Duodenal mucosa (tissue), 2 donors: ENCODE data around the gene AMPH.

ENCODE experiments used
- H3K27ac ChIP-seq: one replicate; pipeline ENCODE4 v1.7.0; 2013; ENCODE audit warnings: low read depth, low read length
- H3K27me3 ChIP-seq, 2 donors: one replicate each; pipeline ENCODE4 v1.7.0; 2013; ENCODE audit warnings: low read length in 2 of 2, control low read depth in 1 of 2; ENCODE audit not compliant: insufficient read depth in 2 of 2, control insufficient read depth in 1 of 2
- H3K36me3 ChIP-seq, 2 donors: one replicate each; pipeline ENCODE4 v1.7.0; 2013; ENCODE audit warnings: low read length in 2 of 2, control low read depth in 1 of 2; ENCODE audit not compliant: insufficient read depth in 2 of 2, control insufficient read depth in 1 of 2
- H3K4me1 ChIP-seq, 2 donors: one replicate each; pipeline ENCODE4 v1.7.0; 2013; ENCODE audit warnings: low read length in 2 of 2, control low read depth in 1 of 2; ENCODE audit not compliant: insufficient read depth in 2 of 2, control insufficient read depth in 1 of 2
- H3K4me3 ChIP-seq, 2 donors: one replicate each; pipeline ENCODE4 v1.7.0; 2013; ENCODE audit warnings: low read length in 2 of 2, low read depth in 1 of 2
- H3K9ac ChIP-seq, 2 donors: one replicate each; pipeline ENCODE4 v1.7.0; 2013; ENCODE audit warnings: low read length in 2 of 2, low read depth in 1 of 2
- H3K9me3 ChIP-seq, 2 donors: one replicate each; pipeline ENCODE4 v1.7.0; 2013; ENCODE audit warnings: low read length in 2 of 2, control low read depth in 1 of 2; ENCODE audit not compliant: control insufficient read depth in 1 of 2

Gene AMPH

DNA sequence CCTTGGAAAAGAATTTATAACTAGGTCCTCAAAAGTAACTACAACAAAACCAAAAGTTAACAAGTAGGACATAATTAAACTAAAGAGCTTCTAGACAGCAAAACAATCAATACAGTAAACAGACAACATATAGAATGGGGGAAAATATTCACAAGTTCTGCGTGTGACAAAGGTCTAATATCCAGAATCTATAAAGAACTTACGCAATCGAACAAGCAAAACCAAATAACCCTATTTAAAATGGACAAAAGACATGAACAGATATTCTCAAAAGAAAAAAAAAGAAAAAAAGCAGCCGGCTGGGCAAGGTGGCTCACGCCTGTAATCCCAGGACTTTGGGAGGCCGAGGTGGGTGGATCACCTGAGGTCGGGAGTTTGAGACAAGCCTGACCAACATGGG lies 33.8 kb upstream of the AMPH start:
- no peak overlapping the region for H3K9ac ChIP-seq
- no peaks in the 10 kb centered on the region for H3K9me3 ChIP-seq
- H3K27me3 ChIP-seq, result no peaks in the 10 kb centered on the region
- no peaks in the 10 kb centered on the region for H3K36me3 ChIP-seq
- no peaks in the 10 kb centered on the region for H3K4me1 ChIP-seq
- no peak overlapping the region for H3K4me3 ChIP-seq
- no peak overlapping the region for H3K27ac ChIP-seq

DNA sequence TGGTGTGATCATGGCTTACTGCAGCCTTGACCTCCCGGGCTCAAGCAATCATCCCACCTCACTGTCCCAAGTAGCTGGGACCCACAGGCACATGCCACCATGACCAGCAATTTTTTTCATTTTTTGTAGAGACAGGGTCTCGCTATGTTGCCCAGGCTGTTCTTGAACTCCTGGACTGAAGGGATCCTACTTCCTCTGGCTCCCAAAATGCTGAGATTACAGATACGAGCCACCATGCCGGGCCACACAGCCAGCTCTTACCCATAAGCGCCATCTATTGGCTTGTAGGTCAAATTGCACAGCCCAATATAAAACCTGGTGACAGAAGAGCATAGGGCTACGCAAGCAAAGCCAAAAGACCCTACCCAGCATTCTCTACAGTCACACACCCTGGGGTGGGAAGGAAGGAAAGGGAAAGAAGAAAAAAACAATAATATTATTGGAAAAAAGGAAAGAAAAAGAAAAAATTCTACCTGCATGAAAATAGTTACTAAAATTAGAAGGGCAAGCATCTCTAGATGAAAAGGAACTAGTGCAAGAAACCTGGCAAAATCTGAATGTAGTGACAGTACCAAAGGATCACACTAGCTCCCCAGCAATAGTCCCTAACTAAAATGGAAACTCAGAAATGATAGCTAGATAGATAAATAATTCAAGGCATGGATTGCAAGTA lies 29.4 kb upstream of the AMPH start:
- Histone ChIP-seq H3K27me3 (no peaks in the 10 kb centered on the region), H3K4me1 (no peaks in the 10 kb centered on the region), H3K36me3 (no peaks in the 10 kb centered on the region), H3K4me3 (no peak overlapping the region), H3K9me3 (no peaks in the 10 kb centered on the region), H3K27ac (no peak overlapping the region), H3K9ac (no peak overlapping the region)

DNA sequence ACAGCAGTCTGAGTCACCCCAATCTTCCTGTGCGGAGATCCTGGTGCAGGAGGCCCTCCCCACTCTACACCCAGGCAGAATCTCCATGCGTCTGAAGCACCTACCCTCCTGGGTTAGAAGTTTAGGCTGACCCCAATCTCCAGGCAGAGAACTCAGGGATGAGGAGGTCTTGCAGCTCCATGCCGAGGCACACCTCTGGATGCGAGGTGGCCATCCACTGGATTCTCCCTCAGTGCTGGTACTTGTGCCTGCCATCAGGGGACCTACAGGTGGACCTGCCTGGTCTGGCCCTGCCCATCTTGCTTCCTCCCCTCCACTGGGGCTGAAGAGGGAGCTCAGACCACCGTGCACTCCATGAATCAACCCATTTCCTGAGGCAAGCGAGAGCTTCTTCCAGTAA lies 28.8 kb upstream of the AMPH start:
- H3K27ac ChIP-seq, result no peak overlapping the region
- no peaks in the 10 kb centered on the region for H3K4me1 ChIP-seq
- H3K9ac ChIP-seq, result no peak overlapping the region
- no peaks in the 10 kb centered on the region for H3K9me3 ChIP-seq
- H3K27me3 ChIP-seq, result no peaks in the 10 kb centered on the region
- no peak overlapping the region for H3K4me3 ChIP-seq
- no peaks in the 10 kb centered on the region for H3K36me3 ChIP-seq

DNA sequence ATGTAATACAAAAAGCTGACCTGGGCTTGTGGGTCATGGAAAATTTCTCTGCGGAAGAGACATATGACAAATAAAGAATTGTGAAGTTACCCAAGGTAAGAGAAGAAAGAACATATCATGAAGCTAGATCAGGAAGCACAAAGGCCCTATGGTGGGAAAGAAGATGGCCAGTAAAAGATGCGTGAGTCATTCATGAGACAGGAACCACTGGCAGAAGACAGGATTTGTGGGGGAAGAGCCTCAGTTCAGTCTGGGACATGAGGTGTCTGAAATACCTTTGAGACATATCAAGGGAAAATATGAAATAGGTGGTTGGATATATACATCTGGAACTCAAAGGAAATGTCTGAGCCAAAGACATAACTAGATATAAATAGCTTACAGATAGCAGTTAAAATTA lies 27.7 kb upstream of the AMPH start:
- H3K36me3 ChIP-seq, result no peaks in the 10 kb centered on the region
- H3K9ac ChIP-seq, result no peak overlapping the region
- no peak overlapping the region for H3K27ac ChIP-seq
- H3K4me3 ChIP-seq, result no peak overlapping the region
- H3K9me3 ChIP-seq, result no peaks in the 10 kb centered on the region
- no peaks in the 10 kb centered on the region for H3K27me3 ChIP-seq
- no peaks in the 10 kb centered on the region for H3K4me1 ChIP-seq

DNA sequence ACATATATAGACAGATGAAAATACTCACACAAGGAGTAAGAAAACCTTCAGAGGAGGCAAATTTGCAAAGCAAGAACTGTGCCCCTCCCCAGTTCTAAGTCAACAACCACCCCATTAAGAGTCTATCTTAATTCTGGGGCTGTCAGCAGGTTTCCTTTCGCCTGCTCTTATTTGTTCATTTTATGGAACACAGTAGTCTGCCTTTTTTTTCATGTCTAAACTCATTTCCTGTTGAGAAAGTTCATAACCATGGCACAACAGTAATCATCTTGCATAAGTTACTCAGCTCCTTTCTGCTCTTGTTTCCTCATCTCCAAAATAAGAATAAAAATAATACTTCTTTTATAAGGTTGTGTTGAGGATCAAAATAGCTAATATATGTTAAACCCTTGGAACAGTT lies 25.8 kb upstream of the AMPH start:
- no peak overlapping the region for H3K27ac ChIP-seq
- H3K4me1 ChIP-seq, result no peaks in the 10 kb centered on the region
- no peaks in the 10 kb centered on the region for H3K36me3 ChIP-seq
- H3K9ac ChIP-seq, result no peak overlapping the region
- no peaks in the 10 kb centered on the region for H3K9me3 ChIP-seq
- no peak overlapping the region for H3K4me3 ChIP-seq
- no peaks in the 10 kb centered on the region for H3K27me3 ChIP-seq

DNA sequence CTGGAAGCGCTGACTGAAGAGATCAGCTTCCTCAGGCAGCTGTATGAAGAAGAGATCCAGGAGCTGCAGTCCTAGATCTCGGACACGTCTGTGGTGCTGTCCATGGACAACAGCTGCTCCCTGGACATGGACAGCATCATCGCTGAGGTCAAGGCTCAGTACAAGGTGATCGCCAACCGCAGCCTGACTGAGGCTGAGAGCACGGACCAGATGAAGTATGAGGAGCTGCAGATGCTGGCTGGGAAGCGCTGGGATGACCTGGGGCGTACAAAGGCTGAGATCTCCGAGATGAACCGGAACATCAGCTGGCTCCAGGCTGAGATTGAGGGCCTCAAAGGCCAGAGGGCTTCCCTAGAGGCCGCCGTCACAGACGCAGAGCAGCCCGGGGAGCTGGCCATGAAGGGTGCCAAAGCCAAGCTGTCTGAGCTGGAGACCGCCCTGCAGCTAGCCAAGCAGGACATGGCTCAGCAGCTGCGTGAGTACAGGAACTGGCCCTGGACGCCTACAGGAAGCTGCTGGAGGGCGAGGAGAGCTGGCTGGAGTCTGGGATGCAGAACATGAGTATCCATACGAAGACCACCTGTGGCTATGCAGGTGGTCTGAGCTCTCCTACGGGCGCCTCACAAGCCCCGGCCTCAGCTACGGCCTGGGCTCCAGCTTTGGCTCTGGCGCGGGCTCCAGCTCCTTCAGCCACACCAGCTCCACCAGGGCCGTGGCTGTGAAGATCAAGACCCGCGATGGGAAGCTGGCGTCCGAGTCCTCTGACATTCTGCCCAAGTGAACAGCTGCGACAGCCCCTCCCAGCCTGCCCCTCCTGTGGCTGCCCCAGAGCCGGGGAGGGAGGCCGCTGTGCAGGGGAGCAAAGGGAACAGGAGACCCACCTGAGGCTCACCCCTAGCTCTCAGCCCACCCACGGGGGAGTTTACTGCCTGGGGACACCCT lies 24.9 kb upstream of the AMPH start:
- Histone ChIP-seq H3K27ac (no peak overlapping the region), H3K9ac (no peak overlapping the region), H3K4me3 (no peak overlapping the region)

DNA sequence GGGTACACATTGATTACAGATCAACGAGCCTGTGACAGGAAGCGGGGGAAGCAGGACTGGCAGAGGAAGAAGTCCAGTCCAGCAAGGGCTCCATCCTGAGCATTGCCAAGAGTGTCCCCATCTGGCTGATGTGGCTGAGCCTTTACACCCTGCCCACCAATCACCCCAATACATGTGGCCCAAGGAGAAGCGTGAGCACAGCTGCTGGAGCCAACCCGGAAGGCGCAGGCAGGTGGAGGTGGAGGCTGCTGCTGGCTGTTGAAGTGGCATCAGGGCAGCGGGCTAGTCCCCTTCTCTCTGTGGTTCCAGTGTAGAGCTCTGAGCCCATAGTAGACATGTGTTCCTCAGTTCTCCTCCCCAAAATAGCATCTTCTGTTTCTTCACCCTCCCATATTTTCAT lies 6.8 kb upstream of the AMPH start:
- Histone ChIP-seq H3K9ac (no peak overlapping the region), H3K9me3 (no peaks in the 10 kb centered on the region), H3K27ac (no peak overlapping the region), H3K4me3 (no peak overlapping the region), H3K27me3 (no peaks in the 10 kb centered on the region), H3K36me3 (no peaks in the 10 kb centered on the region), H3K4me1 (no peaks in the 10 kb centered on the region)

More for the DNA sequence above, 24.9 kb upstream of the AMPH start:
- no peaks in the 10 kb centered on the region for H3K36me3 ChIP-seq
- no peaks in the 10 kb centered on the region for H3K9me3 ChIP-seq
- H3K4me1 ChIP-seq, result no peaks in the 10 kb centered on the region
- no peaks in the 10 kb centered on the region for H3K27me3 ChIP-seq

DNA sequence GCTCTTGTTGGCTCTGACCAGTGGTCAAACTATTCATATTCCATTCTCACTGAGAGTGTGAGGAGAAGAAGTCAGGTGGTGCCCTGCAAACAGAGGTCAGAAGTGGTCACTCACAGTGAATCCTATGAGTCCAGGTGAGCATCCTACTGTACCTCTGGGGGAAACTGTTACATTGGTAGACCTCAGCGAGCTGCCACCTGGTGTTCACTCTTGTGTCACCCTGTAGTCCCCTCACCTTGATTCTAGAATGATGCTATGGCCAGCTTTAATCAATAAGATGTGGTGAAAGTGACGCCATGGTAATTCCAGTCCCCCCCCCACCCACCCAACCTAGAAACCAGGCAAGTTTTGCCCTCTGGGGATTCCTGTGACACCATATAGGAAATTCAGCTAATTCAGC lies 1.2 kb upstream of the AMPH start:
- Histone ChIP-seq H3K36me3 (no peaks in the 10 kb centered on the region), H3K27ac (no peak overlapping the region), H3K9me3 (no peaks in the 10 kb centered on the region), H3K4me3 (no peak overlapping the region), H3K9ac (no peak overlapping the region), H3K27me3 (peaks cover 4 to 12% of the 10 kb centered on the region in 2 donors), H3K4me1 (no peaks in the 10 kb centered on the region)

DNA sequence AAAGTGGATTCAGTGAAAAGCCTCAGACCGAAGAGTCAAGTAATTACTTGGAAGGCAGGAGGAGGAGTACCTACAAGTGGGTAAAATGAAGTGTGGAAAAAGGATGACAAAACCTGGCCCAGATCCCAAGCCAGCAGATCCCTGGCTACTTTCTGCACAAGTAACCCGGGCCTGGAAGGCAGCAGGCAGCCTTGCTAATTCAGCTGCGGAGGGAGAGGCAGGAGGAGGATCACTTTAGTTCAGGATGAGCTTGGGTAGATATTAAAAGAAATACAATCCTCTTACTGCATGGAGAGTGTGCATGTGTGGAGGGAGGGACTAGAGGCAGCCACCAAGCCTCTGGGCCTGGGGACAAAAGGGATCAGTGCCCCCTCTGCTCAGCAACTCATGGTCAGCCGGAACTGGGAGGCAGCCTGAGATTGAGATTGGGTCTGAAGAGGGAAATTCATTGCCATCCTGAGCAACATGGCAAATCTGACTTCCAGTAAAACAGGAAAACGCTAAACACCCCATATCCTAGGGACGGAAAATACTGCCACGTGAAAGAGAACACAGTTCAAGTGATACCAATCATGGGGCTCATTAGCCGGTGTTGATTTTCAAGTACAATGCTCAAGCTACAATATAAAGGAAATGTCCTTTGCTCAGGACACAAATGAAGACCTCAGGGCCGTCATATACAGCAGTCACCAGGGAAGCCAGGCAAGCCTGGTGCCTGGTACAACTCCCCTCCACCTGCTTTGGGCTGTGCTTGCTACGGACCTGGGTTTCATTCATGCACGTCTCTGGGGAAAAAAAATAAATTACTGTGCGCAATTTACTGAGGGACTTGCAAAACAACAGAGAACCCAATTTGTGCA lies 1.3 kb downstream of the AMPH start:
- Histone ChIP-seq H3K9me3 (peaks cover 0 to 5% of the 10 kb centered on the region in 2 donors), H3K27me3 (peaks cover 4 to 12% of the 10 kb centered on the region in 2 donors), H3K4me3 (no peak overlapping the region), H3K36me3 (no peaks in the 10 kb centered on the region), H3K9ac (no peak overlapping the region), H3K4me1 (no peaks in the 10 kb centered on the region), H3K27ac (no peak overlapping the region)
